ENCODE results near the gene DHRS4. TPM values are rescaled to one million over a fixed set of nuclear protein-coding genes. Genes with fewer than 3 reads are reported as not detected.

Gene DHRS4
- total and polyA plus RNA-seq, 2 of the 13 experiments (the other 11 are each of a cell fraction or from before 2014, with no cell fraction given) = 23.9 to 45.1 TPM

GRCh38 chr14:24013654-24014514, 60.3 kb downstream of the DHRS4 start (continued):
- no peak for TF ChIP-seq ATF7 (IDR thresholded peaks at IDR 0.05)
- no peak for TF ChIP-seq ATF7 (CRISPR knock-in tag; IDR thresholded peaks at IDR 0.05)
- TF ChIP-seq ZNF18 (CRISPR knock-in tag; IDR thresholded peaks at IDR 0.05; ENCODE audit: insufficient replicate concordance) = no peak
- no peak for TF ChIP-seq HIVEP1 (CRISPR knock-in tag; IDR thresholded peaks at IDR 0.05)
- TF ChIP-seq TAF1 (CRISPR knock-in tag; IDR thresholded peaks at IDR 0.05) = no peak
- no peak for TF ChIP-seq ZBTB3 (CRISPR knock-in tag; IDR thresholded peaks at IDR 0.05; ENCODE audit: borderline replicate concordance, low read depth)
- no peak for TF ChIP-seq CBX2 (IDR thresholded peaks at IDR 0.05; ENCODE audit: low read depth, low read length)
- TF ChIP-seq CBX2 (CRISPR knock-in tag; IDR thresholded peaks at IDR 0.05; ENCODE audit: low read depth) = no peak
- TF ChIP-seq ZBTB8A (CRISPR knock-in tag; IDR thresholded peaks at IDR 0.05; ENCODE audit: borderline replicate concordance, low read depth) = no peak
- TF ChIP-seq ZNF317 (CRISPR knock-in tag; IDR thresholded peaks at IDR 0.05) = peak; percentile 97
- TF ChIP-seq ZNF431 (CRISPR knock-in tag; IDR thresholded peaks at IDR 0.05; ENCODE audit: borderline replicate concordance, low read depth) = peak; percentile 39; the same call in 1 of the 2 replicates
- TF ChIP-seq ZFX (CRISPR knock-in tag; IDR thresholded peaks at IDR 0.05; ENCODE audit: low read depth) = peak; percentile 27; the same call in 1 of the 2 replicates
- no peak for TF ChIP-seq ZSCAN5A (CRISPR knock-in tag; IDR thresholded peaks at IDR 0.05; ENCODE audit: borderline replicate concordance)
- TF ChIP-seq KMT2B (CRISPR knock-in tag; IDR thresholded peaks at IDR 0.05) = peak; percentile 51; the same call in 1 of the 2 replicates
- TF ChIP-seq ZNF362 (CRISPR knock-in tag; IDR thresholded peaks at IDR 0.05; ENCODE audit: borderline replicate concordance) = peak; percentile 47; the same call in 1 of the 2 replicates
- 0 out of 2 replicates have a peak, but pooled peaks have one; percentile 69 for TF ChIP-seq ZBTB42 (CRISPR knock-in tag; IDR thresholded peaks at IDR 0.05)
- no peak for TF ChIP-seq ZNF326 (CRISPR knock-in tag; IDR thresholded peaks at IDR 0.05; ENCODE audit: borderline replicate concordance)
- no peak for TF ChIP-seq ELK4 (CRISPR knock-in tag; IDR thresholded peaks at IDR 0.05; ENCODE audit: borderline replicate concordance)
- TF ChIP-seq ZNF7 (CRISPR knock-in tag; IDR thresholded peaks at IDR 0.05) = no peak
- peak; percentile 71 for TF ChIP-seq FOXK2 (IDR thresholded peaks at IDR 0.05)
- TF ChIP-seq ARNT2 (CRISPR knock-in tag; IDR thresholded peaks at IDR 0.05; ENCODE audit: low read depth) = no peak
- no peak; the same call in 1 of the 2 replicates for TF ChIP-seq ZNF33B (CRISPR knock-in tag; IDR thresholded peaks at IDR 0.05)
- no peak for TF ChIP-seq CHD4 (IDR thresholded peaks at IDR 0.05; ENCODE audit: borderline replicate concordance, low read length)
- TF ChIP-seq TP53 (CRISPR knock-in tag; conservative IDR thresholded peaks at IDR 0.05) = peak; percentile 64; the same call in 1 of the 2 replicates
